T-helper 2 cell (primary cell): ENCODE measurements around the gene GABRB1.
A peak's percentile ranks its signal among the peaks of the same experiment; 100 is the strongest.

Source experiments
- DNase-seq, 5 experiments: peaks; one replicate each; pipeline versions ENCODE4 v3.0.0 to v3.0.0-alpha.2; 2012 to 2022

Gene GABRB1

GRCh38 chr4:47390428-47391125 lies 359.2 kb downstream of the GABRB1 start:
- no peak for DNase-seq

GRCh38 chr4:47391256-47391655 lies 359.9 kb downstream of the GABRB1 start:
- no peak for DNase-seq

GRCh38 chr4:47406408-47406807 lies 375.0 kb downstream of the GABRB1 start:
- DNase-seq, result no peak

- DNase-seq, result no peak
Measured at GRCh38 chr4:47410271-47410670, 378.9 kb downstream of the GABRB1 start.

- DNase-seq, result no peak
Measured at GRCh38 chr4:47413521-47413920, 382.2 kb downstream of the GABRB1 start.

- no peak for DNase-seq
Measured at GRCh38 chr4:47415719-47416118, 384.4 kb downstream of the GABRB1 start.

- DNase-seq, result no peak
Measured at GRCh38 chr4:47418147-47418546, 386.8 kb downstream of the GABRB1 start.

- no peak for DNase-seq
Measured at GRCh38 chr4:47419296-47419695, 387.9 kb downstream of the GABRB1 start.

GRCh38 chr4:47425628-47426027 lies 394.3 kb downstream of the GABRB1 start:
- DNase-seq, result no peak

- no peak for DNase-seq
Measured at GRCh38 chr4:47427935-47428334, 396.6 kb downstream of the GABRB1 start.

- DNase-seq, result no peak
Measured at GRCh38 chr4:47432749-47433148, 401.4 kb downstream of the GABRB1 start.

GRCh38 chr4:47434931-47435330 lies 403.6 kb downstream of the GABRB1 start:
- DNase-seq, result no peak

- no peak for DNase-seq
Measured at GRCh38 chr4:47442980-47443379, 411.6 kb downstream of the GABRB1 start.

GRCh38 chr4:47444031-47444430 lies 412.7 kb downstream of the GABRB1 start:
- DNase-seq, result no peak

GRCh38 chr4:47451657-47452056 lies 420.3 kb downstream of the GABRB1 start:
- no peak for DNase-seq

GRCh38 chr4:47462799-47463234 lies 431.4 kb downstream of the GABRB1 start:
- peak in 1 of 5 experiments; percentile 37 for DNase-seq

GRCh38 chr4:47463235-47463956 lies 432.0 kb downstream of the GABRB1 start, which contains the start of gene COMMD8:
Gene COMMD8 (minus strand): TSS chr4:47463702. CDS start chr4:47463651, 51 bp downstream.
- DNase-seq, result peak; percentile 89 to 98 (median 96)

- DNase-seq, result no peak
Measured at GRCh38 chr4:47465004-47465403, 433.6 kb downstream of the GABRB1 start.

- DNase-seq, result no peak
Measured at GRCh38 chr4:47466056-47466785, 434.9 kb downstream of the GABRB1 start.

- no peak for DNase-seq
Measured at GRCh38 chr4:47468706-47469365, 437.5 kb downstream of the GABRB1 start.

GRCh38 chr4:47469951-47470350 lies 438.6 kb downstream of the GABRB1 start:
- no peak for DNase-seq

GRCh38 chr4:47471064-47471463 lies 439.7 kb downstream of the GABRB1 start:
- no peak for DNase-seq

GRCh38 chr4:47471591-47471990 lies 440.2 kb downstream of the GABRB1 start:
- DNase-seq, result no peak
